Endothelial cell of umbilical vein (primary cell): ENCODE data around the gene KDM5B. TPM values are rescaled to one million over a fixed set of nuclear protein-coding genes. Genes with fewer than 3 reads are reported as not detected.

Experiments
- BruUV-seq: library from RNA; stranded (reverse); fragments of 400-500 nt; replicated peaks from 2 replicates; lab custom pipeline; 2021; lab: Mats Ljungman, UMichigan
- CTCF ChIA-PET: fragments of 300-600, 350-600 bp; sonication (Branson Sonifier 250); formaldehyde crosslinking; loops from one replicate; lab custom pipeline; 2021; ENCODE audit warnings: antibody characterized with exemption, inconsistent platforms; lab: Charles Lee
- POLR2A ChIA-PET: fragments of 300-600, 350-600 bp; sonication (Branson Sonifier 250); formaldehyde crosslinking; loops from one replicate; lab custom pipeline; 2021; ENCODE audit warnings: antibody characterized with exemption, inconsistent platforms; lab: Charles Lee
- DNase-seq: peaks from one replicate; pipeline ENCODE4 v3.0.0-alpha.2; 2011; ENCODE audit warnings: low read depth, low spot score
- FAIRE-seq: peaks from 2 replicates; lab custom pipeline; 2011; peaks lifted over from hg19 to GRCh38; lab: Jason Lieb, UNC
- H2AFZ ChIP-seq: 2 replicates; pipeline ENCODE4 v1.6.0; 2012; ENCODE audit warnings: low read depth, low read length, control low read depth, inconsistent platforms
- H3K27ac ChIP-seq: 2 replicates; pipeline ENCODE4 v1.5.1; 2011; ENCODE audit warnings: low read depth, mild to moderate bottlenecking, control low read depth, low read length, moderate library complexity; ENCODE audit not compliant: insufficient read depth
- H3K27me3 ChIP-seq, 2 experiments: 2 replicates each; pipeline versions ENCODE4 v1.6.0 to v1.6.1; 2011; ENCODE audit warnings: low read length in 2 of 2, mixed read lengths in 1 of 2; ENCODE audit not compliant: control insufficient read depth in 2 of 2, insufficient read depth in 2 of 2
- H3K36me3 ChIP-seq, 2 experiments: 2 replicates in 1 of 2; 3 replicates in 1 of 2; pipeline ENCODE4 v1.5.1; 2011; ENCODE audit warnings: low read length in 2 of 2, mild to moderate bottlenecking in 1 of 2, moderate library complexity in 1 of 2; ENCODE audit not compliant: control insufficient read depth in 2 of 2, insufficient read depth in 2 of 2; ENCODE audit errors: extremely low read depth in 1 of 2
- H3K4me1 ChIP-seq: 3 replicates; pipeline ENCODE4 v1.5.1; 2011; ENCODE audit warnings: mild to moderate bottlenecking, low read length; ENCODE audit not compliant: control insufficient read depth, insufficient read depth; ENCODE audit errors: extremely low read depth
- H3K4me2 ChIP-seq: 2 replicates; pipeline ENCODE4 v1.6.1; 2011; ENCODE audit warnings: low read length, control low read depth, mixed read lengths; ENCODE audit not compliant: insufficient read depth
- H3K4me3 ChIP-seq, 3 experiments: fragments of 200-600 bp in 1 of 3; sonication (generic), shearing (Covaris generic) in 1 of 3; replicated peaks in 1 of 3; 2 replicates each; pipeline ENCODE4 v1.5.1; 2011 to 2016; ENCODE audit warnings: control low read depth in 3 of 3, low read length in 3 of 3, mild to moderate bottlenecking in 2 of 3, inconsistent platforms in 1 of 3, low read depth in 1 of 3, moderate library complexity in 1 of 3; ENCODE audit not compliant: insufficient read depth in 1 of 3
- H3K79me2 ChIP-seq: 2 replicates; pipeline ENCODE4 v1.6.0; 2012; ENCODE audit warnings: low read length, inconsistent platforms; ENCODE audit not compliant: control insufficient read depth, insufficient read depth
- H3K9ac ChIP-seq: replicated peaks from 2 replicates; pipeline ENCODE3; 2011; ENCODE audit warnings: low read length, control low read depth; ENCODE audit not compliant: insufficient read depth; ENCODE audit errors: extremely low read depth
- H3K9me1 ChIP-seq: replicated peaks from 3 replicates; pipeline ENCODE4 v1.6.0; 2011; ENCODE audit warnings: mild to moderate bottlenecking, low read length; ENCODE audit not compliant: control insufficient read depth, insufficient read depth; ENCODE audit errors: extremely low read depth
- H3K9me3 ChIP-seq: replicated peaks from 2 replicates; pipeline ENCODE4 v1.5.1; 2012; ENCODE audit warnings: low read length, inconsistent platforms; ENCODE audit not compliant: control insufficient read depth, insufficient read depth
- H4K20me1 ChIP-seq: replicated peaks from 2 replicates; pipeline ENCODE3; 2011; ENCODE audit warnings: mild to moderate bottlenecking, low read length; ENCODE audit not compliant: control insufficient read depth, insufficient read depth; ENCODE audit errors: extremely low read depth
- CTCF ChIP-seq, 2 donors: IDR thresholded peaks; 1 replicate in 1 of 2; 2 replicates in 1 of 2; pipeline ENCODE4 v1.5.1; 2011; ENCODE audit warnings: low read length in 2 of 2, mild to moderate bottlenecking in 2 of 2, moderate library complexity in 2 of 2, control low read depth in 1 of 2, inconsistent platforms in 1 of 2, low read depth in 1 of 2; ENCODE audit not compliant: insufficient read depth in 1 of 2; ENCODE audit errors: extremely low read depth in 1 of 2
- EZH2 ChIP-seq: IDR thresholded peaks from 2 replicates; pipeline ENCODE4 v1.6.1; 2012; ENCODE audit warnings: borderline replicate concordance, low read depth, mild to moderate bottlenecking, moderate library complexity, low read length, inconsistent platforms; ENCODE audit not compliant: severe bottlenecking
- MYC ChIP-seq: IDR thresholded peaks from one replicate; pipeline ENCODE4 v1.6.1; 2011; ENCODE audit warnings: mild to moderate bottlenecking, low read depth, low read length
- POLR2A ChIP-seq: IDR thresholded peaks from 2 replicates; pipeline ENCODE4 v1.6.1; 2012; ENCODE audit warnings: low read depth, mild to moderate bottlenecking, control low read depth, low read length
- POLR2AphosphoS5 ChIP-seq: IDR thresholded peaks from 2 replicates; pipeline ENCODE4 v1.6.1; 2012; ENCODE audit warnings: low read depth, mild to moderate bottlenecking, control low read depth, low read length, moderate library complexity; ENCODE audit not compliant: insufficient read depth
- dilution Hi-C: fragments of 300-500 bp; cut with MboI; formaldehyde crosslinking; loops from one replicate; pipeline ENCODE4 v1.15.0; 2019; ENCODE audit warnings: low sequenced_read_pairs; ENCODE audit not compliant: extremely low pct_ligation_motif_present
- intact Hi-C: fragments of 100-400 bp; cut with micrococcal nuclease; formaldehyde crosslinking; loops from one replicate; pipeline ENCODE4 v1.10.0; 2022
- polyA plus RNA-seq, 4 experiments: library from polyadenylated mRNA; depleted of rRNA in 3 of 4; stranded (reverse) in 3 of 4; unstranded in 1 of 4; fragments of >200 nt; gene quantifications; 2 replicates each; pipeline versions ENCODE4 v1.2.1 to v1.2.3, GENCODE V29; 2011 to 2012; ENCODE audit warnings: missing spikeins in 1 of 4
- total RNA-seq: library from RNA; stranded (reverse); gene quantifications from 2 replicates; pipeline ENCODE4 v1.2.3, GENCODE V29; 2021

Gene KDM5B
- total and polyA plus RNA-seq, 2 donors (not counting 3 experiments of a cell fraction or from before 2014, with no cell fraction given), result 25.2 to 65.5 TPM

- intact Hi-C loops (no loop called here), dilution Hi-C loops (no loop called here)
- Histone ChIP-seq H3K27ac (no peak overlapping the region), H3K27me3 (peaks cover 8 to 9% of the 10 kb centered on the region in 2 experiments), H3K9ac (peak overlapping the region; percentile 76), H3K79me2 (peaks cover 54% of the 10 kb centered on the region), H3K36me3 (no peaks in the 10 kb centered on the region), H4K20me1 (peaks cover 8% of the 10 kb centered on the region), H2AFZ (peak overlapping the region; percentile 16), H3K4me3 (peak overlapping the region; percentile 71 to 99 (median 93)), H3K9me3 (no peaks in the 10 kb centered on the region), H3K4me2 (peak overlapping the region; percentile 20), H3K9me1 (no peaks in the 10 kb centered on the region), H3K4me1 (peaks cover 13% of the 10 kb centered on the region)
- FAIRE-seq (no peak), DNase-seq (no peak)
- ChIA-PET CTCF (interaction anchor here (1.1 kb wide), 1 partner anchor 45 kb away, joined by 3 read pairs; no protein-coding TSS in a partner anchor), POLR2A (no interaction called here)
- no peak for TF ChIP-seq POLR2AphosphoS5
- TF ChIP-seq MYC, result no peak
- no peak for TF ChIP-seq CTCF (IDR thresholded peaks at IDR 0.05; ENCODE audit: extremely low read depth in 1 of 2, insufficient read depth in 1 of 2, low read depth in 1 of 2, low read length in 2 of 2)
- no peak for TF ChIP-seq POLR2A
- TF ChIP-seq EZH2, result no peak
- BruUV-seq, result no TSS peak
Measured at GRCh38 chr1:202807451-202807925, 733 bp downstream of the KDM5B start.
